NT2/D1 (cell line): ENCODE data around the gene UNC93B1.

ENCODE experiments used
- SUZ12 ChIP-seq: IDR thresholded peaks from 2 replicates; pipeline ENCODE4 v1.6.1; 2011; ENCODE audit not compliant: insufficient read length, insufficient read depth; ENCODE audit errors: extremely low read depth
- YY1 ChIP-seq: IDR thresholded peaks from 2 replicates; pipeline ENCODE4 v1.6.1; 2011; ENCODE audit not compliant: insufficient read length, insufficient read depth
- ZNF274 ChIP-seq: IDR thresholded peaks from 2 replicates; pipeline ENCODE4 v1.6.1; 2011; ENCODE audit warnings: mild to moderate bottlenecking, low read depth, low read length

- TF ChIP-seq YY1 (no peak), SUZ12 (no peak), ZNF274 (no peak)
Observed at GRCh38 chr11:68042219-68043028, 38.5 kb upstream of the UNC93B1 start.
